MV-4-11 (cell line): ENCODE measurements around the gene CD47.

Experiments
- DNase-seq: peaks from one replicate; lab custom pipeline; 2025; lab: John Stamatoyannopoulos, UW

The CD47 gene

DNA sequence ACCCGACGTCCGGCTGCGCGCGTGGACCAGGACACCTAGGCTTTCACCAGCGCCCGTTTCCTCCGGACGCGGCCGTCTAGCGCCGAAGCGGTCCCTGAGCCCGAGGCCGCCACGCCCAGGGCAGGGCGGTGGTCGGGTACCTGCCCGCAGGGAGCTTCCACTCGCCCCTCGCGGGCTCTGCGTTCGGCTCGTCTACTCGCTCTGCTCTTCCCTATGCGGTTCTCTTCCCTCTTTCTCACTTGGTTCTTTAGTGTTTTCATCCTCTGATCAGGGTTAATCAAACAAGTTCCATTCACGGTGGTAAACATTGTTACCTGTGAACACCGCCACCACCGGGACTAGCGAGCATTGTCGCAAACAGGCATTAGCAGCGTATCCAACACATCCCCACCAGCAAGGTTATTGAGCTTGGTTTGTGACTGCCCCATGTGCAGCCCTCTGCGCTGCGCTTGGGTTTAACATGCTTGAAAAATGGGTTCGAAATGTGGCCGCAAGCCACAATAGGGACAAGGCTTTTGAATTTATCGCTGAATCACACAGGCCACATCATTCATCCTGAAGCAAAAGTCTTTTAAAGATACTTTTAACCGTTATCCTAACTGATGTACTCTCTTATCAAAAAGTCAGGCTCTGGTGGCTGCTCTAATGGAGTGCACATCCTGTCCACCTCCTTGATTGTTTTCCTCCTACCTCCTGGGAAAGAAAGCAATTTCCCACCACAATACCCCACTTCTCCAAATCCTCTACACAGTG, 843 bp upstream of the CD47 start:
- DNase-seq = no peak

DNA sequence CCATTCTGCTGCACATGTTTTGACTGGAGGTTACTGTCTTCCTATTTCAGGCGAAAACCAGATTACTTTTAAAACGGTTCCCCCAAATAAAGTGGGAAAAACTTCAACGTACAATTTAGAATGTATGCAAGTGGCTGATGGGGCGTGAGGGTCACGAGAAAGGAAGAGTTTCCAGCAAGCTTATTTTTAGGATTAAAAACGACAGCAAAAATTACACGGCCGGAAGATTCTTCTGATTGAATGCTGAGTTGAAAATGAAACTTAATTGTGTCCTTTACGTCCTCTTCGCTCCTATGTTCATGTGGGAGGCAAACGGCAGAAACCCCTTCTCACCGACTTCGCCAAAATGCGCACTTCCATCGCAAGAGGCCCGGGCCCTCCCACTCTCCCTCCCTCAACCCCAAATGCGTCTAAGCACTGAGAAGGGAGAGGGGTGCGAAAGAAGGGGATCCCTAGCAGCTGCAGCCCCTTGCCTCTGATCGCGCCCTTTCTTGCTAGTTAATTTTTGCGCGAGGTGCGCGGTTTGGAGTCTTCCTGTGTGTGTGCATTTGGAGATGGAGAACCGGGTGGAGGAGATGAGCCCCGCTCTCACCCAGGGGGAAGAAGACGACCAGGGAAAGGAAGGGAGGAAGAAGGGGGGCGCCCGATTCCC, 656 bp downstream of the CD47 start:
- DNase-seq = peak; percentile 52

DNA sequence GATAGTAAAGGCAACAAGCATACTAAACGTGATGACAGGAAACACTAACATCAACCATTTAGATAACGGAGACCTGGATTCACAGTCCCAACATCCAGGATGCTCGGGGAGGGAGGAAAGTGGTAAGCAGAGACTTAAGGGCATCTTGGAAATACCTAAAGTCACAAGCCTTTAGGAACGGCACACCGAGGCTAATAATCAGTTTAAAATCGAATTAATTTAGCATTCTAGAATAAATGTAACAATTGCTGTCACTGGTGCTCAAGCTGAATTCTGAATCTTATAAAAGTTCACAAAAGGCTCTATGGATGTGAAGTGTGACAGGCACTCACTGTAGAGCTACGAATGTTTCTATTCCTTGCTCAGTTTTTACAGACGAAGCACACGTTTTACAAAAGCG, 1.3 kb downstream of the CD47 start:
- no peak for DNase-seq

DNA sequence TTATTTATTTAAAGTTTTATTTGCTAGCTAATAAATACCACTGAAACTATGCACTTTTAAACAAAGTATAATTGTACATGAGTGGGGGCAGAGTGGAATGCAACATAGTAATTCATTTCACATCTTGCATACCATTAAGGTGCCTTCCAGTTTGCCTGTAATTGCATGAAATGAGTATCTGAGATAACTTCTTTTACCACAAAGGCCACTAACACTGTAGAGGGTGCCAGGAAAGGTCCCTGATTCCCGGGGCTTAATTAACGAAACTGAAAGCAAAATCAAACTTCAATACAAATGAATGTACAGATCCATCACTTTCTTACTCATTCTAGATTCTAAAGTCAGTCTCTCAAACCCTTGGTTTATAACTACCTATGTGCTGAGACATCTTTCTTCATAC, 2.1 kb downstream of the CD47 start:
- DNase-seq = peak; percentile 13

DNA sequence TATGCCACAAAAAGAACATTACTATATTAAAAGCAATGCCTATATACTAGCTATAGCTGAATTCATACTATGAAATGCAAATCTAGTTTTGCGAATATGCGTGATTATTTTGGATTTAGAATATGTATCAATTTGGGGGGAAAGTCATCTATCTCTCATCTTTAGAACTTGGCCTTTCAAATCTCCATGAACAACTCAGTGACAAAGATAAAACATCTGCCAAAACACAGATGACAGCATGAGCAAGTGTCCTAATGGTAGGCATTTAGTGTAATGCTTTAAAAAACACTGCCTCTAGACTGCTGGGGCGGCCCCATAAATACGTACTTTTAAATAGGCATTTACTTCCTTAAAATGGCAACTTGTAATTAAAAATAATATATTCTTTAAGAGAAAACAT, 2.7 kb downstream of the CD47 start:
- no peak for DNase-seq

DNA sequence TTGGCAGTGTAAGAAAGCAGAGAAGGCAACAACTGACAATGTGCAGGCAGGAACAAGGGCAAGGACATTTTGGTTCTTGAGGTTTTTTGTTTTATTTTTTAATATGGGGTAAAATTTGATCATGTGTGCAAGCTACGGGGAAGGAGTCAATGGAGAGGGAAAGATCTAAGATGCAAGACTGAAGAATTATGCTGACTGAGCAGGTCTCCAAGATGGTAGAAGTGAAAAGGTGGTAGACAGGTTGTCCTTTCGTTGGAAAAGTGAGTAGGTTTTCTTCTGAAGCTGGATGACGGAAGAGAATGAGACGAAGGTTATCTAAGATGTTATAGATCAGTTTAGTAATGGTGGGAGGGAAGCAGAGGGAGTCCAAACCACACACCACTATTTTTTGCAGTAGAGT, 4.2 kb downstream of the CD47 start:
- no peak for DNase-seq

DNA sequence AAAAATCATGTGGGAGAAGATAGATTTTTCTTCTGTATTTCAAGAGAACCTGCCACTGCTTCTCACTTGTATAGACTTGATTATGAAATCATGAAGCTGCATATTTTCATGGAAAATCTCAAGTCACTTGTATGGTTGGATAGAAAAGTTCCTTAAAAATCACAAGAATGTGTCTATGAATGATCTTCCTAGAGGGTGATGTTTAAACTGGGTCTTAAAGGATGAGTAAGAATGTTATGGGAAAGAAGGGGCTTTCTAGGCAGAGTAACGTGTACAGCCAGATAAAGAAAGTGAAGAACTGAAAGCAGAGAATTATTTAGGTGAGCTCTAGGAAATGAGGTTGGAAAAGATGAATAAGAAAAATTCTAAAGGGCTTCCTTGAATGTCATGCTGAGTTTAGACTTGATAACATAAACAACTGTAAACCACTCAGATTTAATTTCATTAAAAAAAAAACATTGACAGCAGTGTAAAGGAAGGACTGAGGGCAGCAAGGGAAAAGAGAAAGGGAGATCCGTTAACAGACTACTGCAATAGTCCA, 5.0 kb downstream of the CD47 start:
- DNase-seq = no peak

DNA sequence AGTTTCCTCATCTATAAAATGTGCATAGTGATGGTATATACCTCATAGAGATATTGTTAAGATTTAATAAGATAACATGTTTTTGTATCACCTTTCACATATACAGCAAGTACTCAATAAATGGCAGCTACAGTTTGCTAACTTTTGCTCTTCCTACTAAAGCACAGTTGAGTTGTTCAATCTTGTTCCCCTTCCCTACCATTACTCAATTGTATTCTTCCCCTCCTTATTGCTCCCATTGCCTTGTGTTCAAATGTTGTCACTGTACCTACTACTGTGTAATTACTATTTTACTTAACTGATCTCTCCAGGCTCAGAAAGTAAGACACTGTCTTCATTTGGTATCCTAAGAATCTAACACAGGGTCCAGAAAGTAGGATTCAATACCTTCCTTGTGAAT, 5.5 kb downstream of the CD47 start:
- no peak for DNase-seq

DNA sequence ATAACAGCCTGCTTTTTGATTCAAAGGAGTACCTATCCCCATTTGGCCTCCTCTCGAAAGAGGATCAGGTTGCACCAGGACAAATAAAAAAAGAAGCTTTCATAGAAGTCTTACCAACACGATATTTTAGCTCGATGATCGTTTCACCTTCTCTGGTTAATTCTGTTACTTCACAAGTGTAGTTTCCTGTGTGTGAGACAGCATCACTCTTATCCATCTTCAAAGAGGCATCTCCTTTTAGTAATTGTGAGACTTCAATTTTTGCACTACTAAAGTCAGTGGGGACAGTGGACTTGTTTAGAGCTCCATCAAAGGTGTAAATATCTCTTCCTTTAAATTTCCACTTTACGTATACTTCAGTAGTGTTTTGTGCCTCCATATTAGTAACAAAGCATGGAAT, 11.0 kb downstream of the CD47 start:
- DNase-seq = no peak

DNA sequence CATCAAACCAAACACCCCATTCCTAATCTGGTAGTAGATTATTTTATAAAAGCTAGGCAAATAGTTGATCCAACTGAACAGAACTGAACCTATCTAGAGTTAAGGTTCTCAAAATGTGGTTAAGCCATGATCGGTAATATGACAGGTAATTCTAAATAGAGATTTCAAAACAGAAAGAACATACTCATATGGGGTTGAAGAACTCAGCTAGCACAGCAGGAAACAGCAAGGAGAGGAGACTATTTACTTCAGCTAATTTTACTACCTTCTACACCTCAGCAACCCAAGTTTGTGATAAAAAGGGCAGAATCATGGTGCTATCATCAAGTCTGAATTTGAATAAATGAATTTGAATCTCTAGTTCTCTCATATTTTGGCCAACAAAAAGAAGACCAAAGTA, 11.8 kb downstream of the CD47 start:
- DNase-seq = no peak

DNA sequence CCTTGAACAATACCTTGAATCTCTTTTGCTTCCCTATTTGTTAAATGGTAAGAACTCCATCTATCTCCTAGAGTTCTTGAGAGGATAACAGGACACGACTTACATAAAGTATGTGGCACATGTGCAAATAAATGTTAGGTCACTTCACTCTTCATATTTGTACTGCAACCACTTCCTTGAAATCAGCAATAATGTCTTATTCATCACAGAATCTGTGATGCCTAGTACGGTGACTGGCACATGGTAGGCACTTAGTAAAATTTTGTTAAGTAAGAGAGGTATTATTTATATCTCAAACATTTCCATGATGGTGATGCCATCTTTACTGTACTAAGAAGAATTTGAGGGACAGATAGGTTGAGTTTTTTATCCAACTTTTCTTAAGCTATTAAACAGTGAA, 14.3 kb downstream of the CD47 start:
- no peak for DNase-seq

DNA sequence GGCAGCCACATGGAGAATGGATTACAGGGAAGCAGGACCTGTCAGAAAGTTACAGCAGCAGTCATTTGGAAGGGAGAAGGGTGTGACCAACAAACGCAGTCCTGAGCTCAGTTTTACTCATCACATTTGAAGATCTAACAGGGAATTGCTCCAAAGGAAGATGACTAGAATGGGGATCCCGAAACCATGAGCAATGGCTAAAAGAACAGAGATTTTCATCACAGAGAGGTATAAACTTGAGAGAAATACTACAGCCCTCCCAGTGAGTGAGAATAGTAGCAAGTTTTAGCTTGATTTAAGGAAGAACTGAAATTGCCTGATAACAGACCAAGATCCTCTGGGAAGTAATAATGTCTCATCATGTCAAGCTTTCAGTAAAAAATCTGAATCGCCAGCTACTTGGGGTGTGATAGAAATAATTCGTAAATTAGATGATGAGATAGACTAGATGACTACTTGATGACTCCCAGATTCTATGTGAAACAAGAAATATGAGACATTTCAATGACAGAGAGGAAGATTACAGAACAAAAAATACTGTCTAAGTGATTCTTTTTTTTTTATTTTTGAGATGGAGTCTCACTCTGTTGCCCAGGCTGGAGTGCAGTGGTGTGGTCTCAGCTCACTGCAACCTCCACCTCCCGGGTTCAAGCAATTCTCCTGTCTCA, 16.9 kb downstream of the CD47 start:
- no peak for DNase-seq

DNA sequence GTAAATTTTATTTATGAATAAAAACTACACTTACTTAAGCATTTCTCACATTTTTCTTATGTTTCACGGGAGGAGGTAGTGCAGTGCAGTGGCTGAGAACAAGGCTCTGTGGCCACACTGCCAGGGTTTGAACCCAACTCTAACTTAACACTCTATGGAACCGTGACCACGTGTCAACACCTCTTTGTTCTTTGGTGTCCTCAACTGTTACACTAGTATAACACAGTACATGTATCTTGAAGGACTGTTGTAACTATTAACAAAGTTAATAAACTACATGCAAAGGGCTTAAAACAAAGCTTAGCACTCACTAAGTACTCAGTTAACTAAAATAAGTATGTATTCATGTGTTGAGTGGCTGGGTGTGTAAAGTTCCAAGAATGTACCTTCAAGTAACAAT, 19.5 kb downstream of the CD47 start:
- no peak for DNase-seq

DNA sequence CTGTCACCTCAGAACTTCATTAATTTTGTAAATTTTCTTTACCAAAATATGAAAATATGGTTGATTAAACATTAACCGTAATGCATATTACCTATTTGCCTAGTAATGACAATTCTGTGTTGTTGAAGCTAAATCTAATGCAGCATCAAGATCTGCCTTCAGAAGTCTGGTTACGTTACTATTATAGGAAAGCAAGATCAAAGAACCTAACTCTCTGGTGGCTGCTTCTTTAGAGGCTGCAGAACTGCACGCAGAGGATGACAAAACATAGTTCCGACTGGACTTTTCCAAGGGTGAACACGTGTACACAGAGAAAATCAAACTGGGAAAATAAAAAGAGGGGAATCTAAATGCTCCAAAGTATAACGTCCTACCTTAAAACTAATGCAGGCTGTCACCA, 20.5 kb downstream of the CD47 start:
- DNase-seq = no peak

DNA sequence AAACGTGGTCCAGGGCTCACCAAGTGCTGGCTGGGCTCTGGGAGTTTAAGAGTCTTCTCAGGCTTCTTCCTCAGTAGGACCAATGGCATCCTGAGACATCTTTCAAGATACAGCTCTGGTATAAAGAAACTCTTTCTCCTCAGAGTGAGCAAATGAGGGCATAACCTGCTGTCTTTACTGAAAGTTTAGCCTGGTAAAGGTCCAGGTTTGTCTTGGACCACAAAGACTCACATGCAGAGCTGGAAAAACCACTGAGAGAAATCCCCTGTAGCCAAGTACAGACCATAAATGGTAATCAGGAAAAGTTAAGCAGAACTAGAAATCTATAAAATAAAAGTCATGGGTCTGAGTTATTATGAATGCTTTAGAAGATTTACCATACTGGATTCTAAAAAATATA, 23.1 kb downstream of the CD47 start:
- no peak for DNase-seq

DNA sequence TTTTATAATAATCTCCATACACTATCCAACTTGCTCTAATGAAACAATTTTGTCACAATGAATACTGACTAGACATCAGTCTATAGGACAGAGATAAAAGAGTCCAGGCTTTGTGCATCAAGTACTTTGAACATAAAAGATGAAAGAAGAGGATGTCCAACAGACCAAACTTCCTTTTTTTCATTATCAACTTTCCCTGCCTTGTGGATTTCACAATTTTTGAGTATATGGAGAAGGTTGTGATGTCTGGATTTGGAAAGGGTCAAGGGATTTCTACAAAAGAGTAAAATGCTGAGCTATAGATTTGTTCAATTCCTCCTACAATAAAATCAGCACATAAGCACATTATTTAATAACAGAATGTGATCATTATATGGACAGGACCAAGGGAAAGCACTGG, 25.7 kb downstream of the CD47 start:
- DNase-seq = peak; percentile 45

DNA sequence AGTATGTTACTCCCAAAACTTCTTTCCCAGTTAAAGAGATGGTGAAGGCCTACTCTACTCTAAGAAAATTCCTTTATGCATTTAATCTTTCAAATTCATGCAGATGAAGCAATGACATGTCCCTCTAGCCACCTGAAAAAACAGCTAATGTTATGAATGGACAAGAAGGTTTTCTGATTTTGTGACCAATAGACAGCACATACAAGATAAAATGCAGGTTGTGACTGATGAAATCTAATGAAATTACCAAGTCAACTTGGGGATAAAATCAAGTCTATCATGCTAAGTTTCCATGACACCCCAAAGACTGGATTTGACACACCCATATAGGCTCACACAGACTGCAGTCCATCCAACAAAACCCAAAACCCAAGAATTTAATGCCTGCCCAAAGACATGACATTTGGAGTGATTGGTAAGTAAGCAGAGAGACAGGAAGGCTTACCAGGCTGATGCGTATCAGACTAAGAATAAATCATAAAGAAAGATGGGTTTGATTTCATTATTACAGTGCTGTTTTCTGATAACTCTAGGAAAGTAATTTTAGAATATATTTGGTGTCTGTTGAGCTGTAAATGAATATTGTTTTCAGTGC, 26.4 kb downstream of the CD47 start:
- no peak for DNase-seq

DNA sequence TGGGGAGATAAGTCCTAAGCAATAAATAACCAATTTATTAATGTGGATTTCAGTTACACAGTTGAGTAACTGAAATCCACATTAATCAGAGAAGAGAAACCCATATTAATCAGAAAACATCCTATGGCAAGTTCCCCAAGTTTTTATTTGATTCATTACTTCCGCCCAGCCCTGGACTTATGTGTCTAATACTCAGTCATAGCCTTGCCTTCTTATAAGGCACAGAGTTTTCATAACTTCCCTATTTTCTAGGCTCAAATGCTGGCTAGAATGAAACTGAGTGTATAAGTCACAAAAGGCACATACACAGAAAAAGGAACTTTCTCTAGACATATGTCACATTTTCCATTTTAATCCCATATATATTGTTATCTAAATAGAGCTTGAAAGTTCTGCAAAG, 28.8 kb downstream of the CD47 start:
- peak; percentile 97 for DNase-seq

DNA sequence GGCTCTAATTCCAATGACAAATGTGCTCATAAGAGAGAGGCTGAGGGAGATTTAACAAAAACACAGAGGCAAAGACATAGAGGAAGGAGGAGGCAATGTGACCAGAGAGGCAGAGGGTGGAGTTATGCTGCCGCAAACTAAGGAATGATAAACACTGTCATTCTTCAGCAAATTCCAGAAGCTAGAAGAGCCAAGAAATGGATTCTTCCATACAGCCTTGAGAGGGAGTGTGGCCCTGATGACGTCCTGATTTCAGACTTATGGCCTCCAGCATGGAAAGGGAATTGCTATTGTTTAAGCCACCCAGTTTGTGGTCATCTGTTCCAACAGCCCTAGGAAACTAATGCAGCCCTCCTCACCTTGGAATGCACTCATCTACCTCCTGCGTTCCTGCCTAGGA, 30.5 kb downstream of the CD47 start:
- DNase-seq = no peak

DNA sequence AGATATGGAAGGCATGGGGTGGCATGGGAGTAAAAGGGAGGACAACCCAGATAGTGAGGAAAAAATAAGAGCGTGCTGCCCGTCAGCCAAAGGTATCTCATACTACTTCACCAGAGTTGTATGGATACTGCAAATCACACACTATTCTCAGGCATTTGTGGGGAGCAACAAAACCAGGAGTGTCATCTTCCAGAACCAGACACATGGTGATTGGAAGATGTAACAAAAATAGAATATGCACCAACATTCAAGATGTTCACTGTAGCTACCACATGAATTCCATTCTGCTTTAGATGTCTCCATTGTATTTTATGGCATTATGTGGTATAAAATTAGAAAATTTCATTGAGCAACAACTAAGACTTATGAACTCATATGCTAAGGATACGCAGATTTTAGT, 34.9 kb downstream of the CD47 start:
- DNase-seq = no peak

DNA sequence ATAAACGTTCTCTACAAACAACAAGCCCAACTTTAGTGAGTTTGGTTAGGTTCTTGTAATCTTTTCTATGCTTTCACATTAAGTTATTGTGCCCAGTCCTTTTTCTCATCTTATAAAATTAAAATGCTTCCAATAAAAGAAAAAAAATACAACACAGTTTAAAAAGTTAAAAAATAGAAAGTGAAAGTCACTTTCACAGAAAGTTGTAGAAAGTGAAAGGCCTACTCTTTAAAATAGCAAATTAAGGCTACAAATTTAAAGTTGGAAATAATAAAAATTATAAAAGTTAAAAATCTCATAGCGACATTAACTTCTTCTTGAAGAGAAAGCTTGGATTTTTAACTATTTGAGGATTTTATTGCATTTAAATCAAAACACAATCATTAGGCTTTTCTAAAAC, 35.9 kb downstream of the CD47 start:
- no peak for DNase-seq

DNA sequence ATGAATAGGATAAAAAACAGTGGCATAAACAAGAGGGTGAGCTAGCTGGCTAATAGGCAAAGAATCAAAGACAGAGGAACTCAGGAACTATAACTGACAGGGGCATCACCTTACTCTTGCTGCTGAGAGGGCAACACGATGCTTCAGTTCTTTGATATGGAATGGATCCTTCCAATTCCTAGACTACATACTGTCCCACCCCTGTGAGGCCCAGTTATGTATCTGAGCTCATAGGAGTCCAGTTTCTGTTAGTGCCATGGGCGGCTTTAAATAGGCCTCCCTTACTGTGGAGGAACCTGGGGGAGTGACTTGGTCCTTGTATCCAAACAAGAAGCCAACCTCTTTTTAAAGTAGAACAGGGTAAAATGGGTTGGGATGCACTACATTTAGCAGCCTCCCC, 37.3 kb downstream of the CD47 start:
- no peak for DNase-seq

DNA sequence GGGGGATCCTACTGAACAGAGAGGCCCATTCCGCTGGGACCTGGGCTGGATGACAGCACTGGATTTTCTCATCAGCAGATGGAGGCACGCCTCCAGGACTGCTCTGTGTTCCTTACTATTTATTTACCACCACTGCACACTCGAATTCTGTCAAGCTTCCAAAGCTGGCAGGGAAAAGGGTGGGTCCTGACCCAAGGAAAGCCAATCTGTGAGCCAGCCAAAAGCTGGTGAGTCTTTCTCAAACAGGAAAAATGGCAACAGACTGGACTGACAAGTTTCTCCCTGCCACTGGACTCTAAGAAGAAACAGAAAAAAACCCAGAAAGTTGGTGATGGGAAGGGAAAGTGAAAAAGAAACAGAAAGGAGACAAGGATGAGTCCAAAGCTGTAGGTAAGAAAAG, 37.8 kb downstream of the CD47 start:
- no peak for DNase-seq
